ENCODE results near the gene BLID.

GRCh38 chr11:122155765-122156527, 39.9 kb upstream of the BLID start:
- TF ChIP-seq CTCF (IDR thresholded peaks at IDR 0.05) (no peak), SIN3A (IDR thresholded peaks at IDR 0.05; ENCODE audit: borderline replicate concordance, insufficient read depth, low read depth, low read length) (no peak), TCF7L2 (IDR thresholded peaks at IDR 0.05; ENCODE audit: low read depth, low read length) (no peak), REST (IDR thresholded peaks at IDR 0.05; ENCODE audit: insufficient read depth in 1 of 2, low read depth in 2 of 2, low read length in 1 of 2) (no peak)

Data from Panc1 (cell line).